ENCODE results near the gene TPM3.
"Not testable (repeated sequence)": the region's sequence is repeated elsewhere in the genome, so short reads cannot be mapped to it uniquely, and the experiment has no call there.

TPM3 gene

DNA sequence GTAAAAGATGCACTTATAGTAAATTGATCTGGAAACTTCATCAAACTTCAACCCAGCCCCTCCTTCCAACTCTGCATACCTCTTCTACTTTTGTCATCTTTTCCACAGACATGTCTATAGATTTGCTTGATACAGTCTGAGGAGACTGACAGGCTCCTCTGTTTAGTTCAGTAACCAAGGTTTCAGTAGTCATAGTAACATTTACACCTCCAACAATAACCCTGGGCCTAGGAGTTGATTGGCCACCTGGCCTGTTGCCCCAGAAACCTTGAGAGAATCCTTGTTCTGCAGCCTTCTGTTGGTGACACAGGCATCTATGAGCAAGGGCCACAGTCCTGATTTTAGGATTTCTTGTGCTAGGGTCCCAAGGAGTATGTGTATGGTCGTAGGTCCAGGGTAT is 14.3 kb upstream of the TPM3 start, which contains the start of gene CFAP141:
Gene CFAP141 (minus strand): TSS at position 138 of the 400 bp plus-strand sequence. CDS start 26 bp downstream, at position 112.
- no peak for DNase-seq (ENCODE audit: low read depth in 1 of 2, low spot score in 1 of 2)

GRCh38 chr1:154205778-154206177 is 13.9 kb upstream of the TPM3 start:
- DNase-seq (ENCODE audit: low read depth in 1 of 2, low spot score in 1 of 2) = not testable (repeated sequence)

DNA sequence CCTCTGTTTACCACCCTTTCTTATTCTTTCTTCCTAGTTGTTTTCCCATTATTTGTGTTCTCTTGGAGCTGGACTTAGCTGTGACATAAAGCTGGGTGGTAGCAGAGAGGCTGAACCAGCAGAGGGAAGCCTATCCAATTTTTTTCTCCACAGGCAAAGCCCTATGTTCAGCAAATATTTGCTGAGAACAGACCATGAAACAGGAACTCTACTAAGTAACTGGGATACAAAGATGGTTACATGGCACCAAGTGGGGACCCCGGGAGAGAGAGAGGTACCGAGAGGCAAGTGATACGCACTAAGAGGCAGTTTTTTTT is 7.6 kb upstream of the TPM3 start:
- no peak for DNase-seq (ENCODE audit: low read depth in 1 of 2, low spot score in 1 of 2)

DNA sequence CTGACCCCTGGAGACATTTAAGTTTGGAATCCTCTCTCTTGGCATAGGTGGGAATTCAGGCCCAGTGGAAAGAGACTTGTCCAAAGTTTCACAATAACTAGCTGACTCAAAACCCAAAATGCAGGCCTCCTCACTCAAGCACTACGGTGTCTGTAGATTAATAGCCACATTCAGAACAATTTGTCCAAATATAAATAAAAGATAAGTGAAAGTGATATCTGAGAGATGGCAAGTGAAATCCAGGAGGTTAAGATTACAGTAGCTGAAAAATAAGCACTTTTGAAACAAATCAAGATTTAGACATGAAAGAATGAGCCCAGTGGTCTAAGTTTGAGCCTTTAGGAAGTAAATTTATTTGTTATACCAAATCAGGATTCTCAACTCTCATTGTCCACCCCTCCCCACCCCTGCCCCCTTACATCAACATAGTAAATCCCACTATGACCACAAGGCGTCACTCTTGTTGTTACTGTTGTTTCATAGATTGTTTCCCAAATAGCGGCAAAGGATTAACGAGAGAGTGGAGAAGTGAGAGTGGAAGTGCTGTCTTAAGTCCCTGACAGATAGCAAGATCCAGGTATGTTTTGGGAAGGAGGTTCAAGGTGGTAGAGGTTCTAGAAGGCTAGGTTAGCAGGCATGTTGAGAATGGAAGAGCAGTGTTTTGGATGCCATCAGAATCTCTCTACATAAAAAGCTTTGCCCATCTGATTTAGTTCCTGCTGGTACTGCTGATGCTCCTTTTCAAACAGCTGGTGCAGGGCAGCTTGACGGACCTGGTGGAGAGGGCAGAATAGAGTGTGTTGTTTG is 7.1 kb upstream of the TPM3 start:
- DNase-seq (ENCODE audit: low read depth in 1 of 2, low spot score in 1 of 2) = no peak

GRCh38 chr1:154193821-154194220 is 1.9 kb upstream of the TPM3 start:
- no peak for DNase-seq (ENCODE audit: low read depth in 1 of 2, low spot score in 1 of 2)

DNA sequence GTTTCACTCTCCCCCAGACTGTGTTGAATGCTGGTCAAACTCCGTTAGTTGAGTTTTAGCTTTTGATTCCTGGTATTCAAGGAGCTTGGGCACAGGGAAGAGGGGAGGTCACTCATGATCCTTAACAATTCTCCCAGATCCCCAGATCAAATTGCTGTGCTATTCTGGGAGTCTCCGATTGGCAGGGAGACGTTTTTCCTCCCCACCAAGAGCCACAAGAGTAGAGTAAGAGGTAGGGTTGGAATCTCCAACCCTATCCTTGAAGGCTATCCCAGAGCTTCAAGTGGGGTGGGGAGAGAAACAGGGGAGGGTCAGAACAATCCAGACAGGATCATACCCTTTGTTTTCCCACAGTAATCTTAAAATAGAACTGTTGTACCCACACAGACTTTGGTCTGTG is 576 bp upstream of the TPM3 start:
- DNase-seq (ENCODE audit: low read depth in 1 of 2, low spot score in 1 of 2) = no peak

GRCh38 chr1:154190550-154190949 is 1.4 kb downstream of the TPM3 start:
- no peak for DNase-seq (ENCODE audit: low read depth in 1 of 2, low spot score in 1 of 2)

DNA sequence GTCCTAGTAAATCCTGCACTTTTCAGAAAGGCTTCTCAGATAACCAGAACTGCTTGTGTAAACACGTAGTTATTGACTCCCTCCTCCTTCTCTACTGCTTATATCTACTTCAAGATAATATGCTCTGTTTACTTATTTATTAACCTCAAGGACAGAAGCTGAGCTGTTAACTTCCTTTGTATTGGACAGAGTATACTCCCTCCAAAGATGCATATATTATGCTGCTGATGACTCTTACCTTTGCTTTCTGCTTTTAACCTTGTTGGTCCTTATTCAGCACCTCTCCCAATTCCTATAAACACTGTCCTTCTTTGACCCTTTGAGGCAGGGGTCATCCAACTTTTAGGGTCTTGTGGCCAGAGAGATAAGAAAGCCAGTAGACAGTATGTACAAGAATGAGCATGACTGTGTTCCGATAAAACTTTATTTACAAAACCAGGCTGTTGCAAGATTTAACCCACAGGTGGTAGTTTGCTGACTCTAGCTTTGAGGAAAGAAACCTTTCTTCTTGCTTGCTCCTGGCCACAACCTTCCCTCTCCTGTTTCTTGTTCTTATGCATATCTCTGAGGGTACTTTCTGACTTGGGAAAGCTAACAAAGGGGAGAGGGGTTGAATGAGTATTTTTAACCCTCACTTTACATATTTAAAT is 4.9 kb downstream of the TPM3 start:
- DNase-seq (ENCODE audit: low read depth in 1 of 2, low spot score in 1 of 2) = no peak

GRCh38 chr1:154186177-154186576 is 5.7 kb downstream of the TPM3 start:
- peak in 1 of 2 donors; percentile 35 for DNase-seq (ENCODE audit: low read depth in 1 of 2, low spot score in 1 of 2)

- DNase-seq (ENCODE audit: low read depth in 1 of 2, low spot score in 1 of 2) = peak; percentile 87 to 90
These were observed 8.6 kb downstream of the TPM3 start for GRCh38 chr1:154183046-154183915.

- peak; percentile 29 to 58 for DNase-seq (ENCODE audit: low read depth in 1 of 2, low spot score in 1 of 2)
These were observed 9.4 kb downstream of the TPM3 start for GRCh38 chr1:154182344-154183045.

GRCh38 chr1:154181944-154182343 is 10.0 kb downstream of the TPM3 start:
- DNase-seq (ENCODE audit: low read depth in 1 of 2, low spot score in 1 of 2) = no peak

DNA sequence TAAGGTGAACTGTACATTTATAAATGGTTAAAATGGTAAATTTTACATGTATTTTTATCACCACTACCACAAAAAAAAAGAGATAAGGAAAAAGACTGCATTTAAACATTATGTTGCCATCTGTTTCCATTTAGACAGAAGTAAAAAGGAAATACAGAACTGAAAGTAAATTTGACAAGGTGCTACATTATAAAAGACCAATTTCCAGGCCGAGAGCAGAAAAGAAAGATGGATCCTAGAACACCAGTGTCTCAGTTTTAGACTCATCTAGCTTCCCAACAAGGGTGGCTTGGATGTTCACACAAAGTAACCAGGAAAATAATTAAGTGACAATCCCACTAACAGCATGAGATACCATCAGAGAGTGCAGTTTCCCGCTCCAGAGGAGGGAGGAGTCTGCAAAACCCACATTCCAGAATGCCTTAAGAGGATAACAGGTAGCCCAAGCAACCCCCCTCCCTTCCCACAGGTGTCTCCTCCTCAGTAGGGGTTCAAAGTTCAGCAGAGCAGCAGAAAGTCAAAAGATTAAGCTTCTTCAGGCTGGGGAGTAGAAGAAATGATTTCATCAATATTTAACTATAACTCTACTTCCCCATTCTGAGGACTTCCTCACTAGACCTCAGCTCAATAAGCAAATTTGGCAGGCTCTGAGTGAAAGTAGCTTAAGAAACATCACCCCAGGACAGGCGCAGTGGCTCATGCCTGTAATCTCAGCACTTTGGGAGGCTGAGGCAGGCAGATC is 11.8 kb downstream of the TPM3 start:
- DNase-seq (ENCODE audit: low read depth in 1 of 2, low spot score in 1 of 2) = no peak

- DNase-seq (ENCODE audit: low read depth in 1 of 2, low spot score in 1 of 2) = no peak
These were observed 12.7 kb downstream of the TPM3 start for GRCh38 chr1:154178911-154179811.

- no peak for DNase-seq (ENCODE audit: low read depth in 1 of 2, low spot score in 1 of 2)
These were observed 13.9 kb downstream of the TPM3 start for GRCh38 chr1:154178013-154178412.

GRCh38 chr1:154176337-154176736 is 15.6 kb downstream of the TPM3 start:
- DNase-seq (ENCODE audit: low read depth in 1 of 2, low spot score in 1 of 2) = no peak

DNA sequence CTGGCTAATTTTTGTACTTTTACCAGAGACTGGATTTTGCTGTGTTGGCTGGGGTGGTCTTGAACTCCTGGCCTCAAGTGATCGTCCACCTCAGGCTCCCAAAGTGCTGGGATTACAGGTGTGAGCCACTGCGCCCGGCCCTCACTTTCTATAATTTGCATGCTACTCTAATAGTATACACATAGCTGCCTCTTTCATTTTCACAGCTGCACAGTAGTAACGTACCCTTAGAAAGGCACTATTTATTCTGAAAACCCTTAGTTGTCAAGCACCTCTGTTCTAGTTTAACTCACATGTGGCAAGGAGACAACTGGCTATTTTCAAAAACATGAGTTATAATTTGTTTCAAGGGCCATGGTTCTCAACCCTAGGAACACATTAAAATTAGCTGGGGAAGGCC is 17.2 kb downstream of the TPM3 start:
- DNase-seq (ENCODE audit: low read depth in 1 of 2, low spot score in 1 of 2) = no peak

DNA sequence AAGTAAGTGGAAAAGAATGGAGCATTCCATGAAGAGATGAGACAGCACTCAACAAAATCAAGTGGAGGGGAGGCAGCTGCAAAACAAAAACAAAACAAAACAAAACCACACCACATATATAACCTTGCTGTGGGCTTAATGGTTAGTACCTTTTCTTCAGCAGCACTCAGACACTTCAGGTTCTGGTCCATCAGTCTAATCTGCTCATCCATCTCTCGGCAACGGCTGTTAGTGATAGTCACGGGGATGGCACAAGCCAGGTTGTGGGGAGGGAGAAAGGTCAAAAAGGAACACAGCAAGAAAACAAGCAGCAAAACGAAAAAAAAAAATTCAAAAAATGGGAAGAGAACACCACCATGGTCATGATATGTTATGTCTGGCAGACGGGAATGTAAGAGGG is 20.0 kb downstream of the TPM3 start:
- no peak for DNase-seq (ENCODE audit: low read depth in 1 of 2, low spot score in 1 of 2)

DNA sequence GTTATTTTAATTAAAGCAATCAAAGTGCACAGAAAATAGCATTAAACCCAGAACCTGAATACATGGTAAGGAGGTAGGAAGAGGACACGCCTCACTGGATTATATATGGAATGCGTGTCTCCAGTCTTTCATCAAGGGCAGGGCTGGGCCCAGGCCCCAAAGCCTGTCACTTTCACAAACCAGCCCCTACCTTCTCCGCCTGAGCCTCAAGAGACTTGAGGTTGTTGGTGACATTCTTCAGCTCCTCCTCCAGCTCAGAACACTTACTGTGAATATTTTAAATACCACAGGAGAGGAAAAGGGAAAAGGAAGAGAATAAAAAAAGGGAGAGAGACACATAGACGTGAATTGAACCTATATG is 20.7 kb downstream of the TPM3 start:
- no peak for DNase-seq (ENCODE audit: low read depth in 1 of 2, low spot score in 1 of 2)
